BLaER1 treated with 17β-estradiol and CSF1 and Interleukin-3, amounts not matched to agents 10 nM and 100 nM (cell line): ENCODE results near the gene P2RX6.

Experiments used
- H3K27ac ChIP-seq, 11 experiments: shearing (Covaris generic); formaldehyde crosslinking; 2 replicates each; pipeline ENCODE4 v1.8.1; 2022
- H3K27me3 ChIP-seq, 11 experiments: shearing (Covaris generic); formaldehyde crosslinking; 2 replicates each; pipeline ENCODE4 v1.8.1; 2022
- H3K36me3 ChIP-seq, 11 experiments: shearing (Covaris generic); formaldehyde crosslinking; 2 replicates each; pipeline ENCODE4 v1.8.1; 2022
- H3K4me1 ChIP-seq, 10 experiments: shearing (Covaris generic); formaldehyde crosslinking; 2 replicates each; pipeline ENCODE4 v1.8.1; 2022
- H3K4me2 ChIP-seq, 11 experiments: shearing (Covaris generic); formaldehyde crosslinking; 2 replicates each; pipeline ENCODE4 v1.8.1; 2022
- H3K4me3 ChIP-seq, 10 experiments: shearing (Covaris generic); formaldehyde crosslinking; 2 replicates each; pipeline ENCODE4 v1.8.1; 2022
- H3K9ac ChIP-seq, 11 experiments: shearing (Covaris generic); formaldehyde crosslinking; 2 replicates each; pipeline ENCODE4 v1.8.1; 2022
- H3K9me3 ChIP-seq, 11 experiments: shearing (Covaris generic); formaldehyde crosslinking; replicated peaks in 1 of 11; 2 replicates each; pipeline ENCODE4 v1.8.1; 2022
- H4K20me1 ChIP-seq, 11 experiments: shearing (Covaris generic); formaldehyde crosslinking; 2 replicates each; pipeline ENCODE4 v1.8.1; 2022
- Cebpa-rat ChIP-seq, 11 experiments: shearing (Covaris generic); IDR thresholded peaks; 2 replicates each; pipeline ENCODE4 v1.8.1; 2022

P2RX6 gene

GRCh38 chr22:20992056-20992442 is 22.9 kb upstream of the P2RX6 start:
- Histone ChIP-seq H3K4me3 (no peak overlapping the region), H3K9me3 (no peaks in the 10 kb centered on the region), H3K36me3 (peaks cover 39 to 91% (median 83%) of the 10 kb centered on the region in 11 experiments), H3K27ac (no peak overlapping the region), H3K9ac (no peak overlapping the region), H4K20me1 (peaks cover 0 to 96% (median 17%) of the 10 kb centered on the region in 11 experiments; a peak in 14 of 22 replicates), H3K4me1 (peaks cover 12 to 21% (median 19%) of the 10 kb centered on the region in 10 experiments), H3K4me2 (no peak overlapping the region), H3K27me3 (no peaks in the 10 kb centered on the region)
- no peak for TF ChIP-seq Cebpa-rat (IDR thresholded peaks at IDR 0.05)

- H3K27ac ChIP-seq = no peak overlapping the region
- no peak overlapping the region for H3K9ac ChIP-seq
- peaks cover 12 to 21% (median 19%) of the 10 kb centered on the region in 10 experiments for H3K4me1 ChIP-seq
- no peaks in the 10 kb centered on the region for H3K27me3 ChIP-seq
- no peak overlapping the region for H3K4me3 ChIP-seq
- H3K9me3 ChIP-seq = no peaks in the 10 kb centered on the region
- TF ChIP-seq Cebpa-rat (IDR thresholded peaks at IDR 0.05) = no peak
- peaks cover 37 to 91% (median 83%) of the 10 kb centered on the region in 11 experiments for H3K36me3 ChIP-seq
- H3K4me2 ChIP-seq = no peak overlapping the region
- H4K20me1 ChIP-seq = peaks cover 0 to 98% (median 22%) of the 10 kb centered on the region in 11 experiments; a peak in 14 of 22 replicates
Observed at GRCh38 chr22:20992456-20993303, 22.3 kb upstream of the P2RX6 start.

DNA sequence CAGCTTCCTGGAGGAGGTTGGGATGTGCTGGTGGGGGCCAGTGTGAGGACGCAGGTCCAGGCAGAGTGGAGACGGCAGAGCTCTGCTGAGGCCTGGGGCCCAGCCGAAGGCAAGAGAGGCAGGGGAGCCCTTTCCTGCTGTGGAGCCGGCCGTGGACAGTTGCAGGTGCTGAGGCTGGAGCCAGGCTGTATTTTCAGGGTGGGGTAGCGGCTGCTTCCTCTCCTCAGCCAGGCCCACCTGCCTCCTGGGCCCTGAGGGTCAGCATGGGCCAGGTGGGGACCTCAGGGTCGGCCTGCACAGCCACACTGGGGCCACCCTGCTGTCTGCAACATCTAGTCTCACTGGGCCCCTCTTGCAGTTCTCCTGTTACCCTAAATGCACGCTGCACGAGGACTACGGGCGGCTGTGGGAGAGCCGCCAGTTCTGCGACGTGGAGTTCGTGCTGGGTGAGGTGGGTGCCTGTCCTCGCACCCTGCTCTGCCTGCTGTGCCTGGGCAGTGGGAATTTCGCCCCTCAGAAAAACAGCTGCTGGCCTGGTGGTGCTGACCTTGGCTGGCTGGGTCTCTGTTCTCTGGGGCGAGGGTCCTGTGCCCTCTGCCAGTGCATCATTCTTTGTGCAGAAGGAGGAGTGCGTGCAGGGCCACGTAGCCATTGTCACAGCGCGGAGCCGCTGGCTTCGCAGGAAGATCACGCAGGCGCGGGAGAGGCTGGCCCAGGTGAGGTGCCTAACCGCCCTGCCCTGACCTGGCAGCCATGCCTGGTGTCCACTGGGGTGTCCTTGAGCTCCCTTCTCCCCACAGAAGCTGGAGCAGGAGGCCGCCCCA is 21.4 kb upstream of the P2RX6 start:
- H3K9ac ChIP-seq = no peak overlapping the region

DNA sequence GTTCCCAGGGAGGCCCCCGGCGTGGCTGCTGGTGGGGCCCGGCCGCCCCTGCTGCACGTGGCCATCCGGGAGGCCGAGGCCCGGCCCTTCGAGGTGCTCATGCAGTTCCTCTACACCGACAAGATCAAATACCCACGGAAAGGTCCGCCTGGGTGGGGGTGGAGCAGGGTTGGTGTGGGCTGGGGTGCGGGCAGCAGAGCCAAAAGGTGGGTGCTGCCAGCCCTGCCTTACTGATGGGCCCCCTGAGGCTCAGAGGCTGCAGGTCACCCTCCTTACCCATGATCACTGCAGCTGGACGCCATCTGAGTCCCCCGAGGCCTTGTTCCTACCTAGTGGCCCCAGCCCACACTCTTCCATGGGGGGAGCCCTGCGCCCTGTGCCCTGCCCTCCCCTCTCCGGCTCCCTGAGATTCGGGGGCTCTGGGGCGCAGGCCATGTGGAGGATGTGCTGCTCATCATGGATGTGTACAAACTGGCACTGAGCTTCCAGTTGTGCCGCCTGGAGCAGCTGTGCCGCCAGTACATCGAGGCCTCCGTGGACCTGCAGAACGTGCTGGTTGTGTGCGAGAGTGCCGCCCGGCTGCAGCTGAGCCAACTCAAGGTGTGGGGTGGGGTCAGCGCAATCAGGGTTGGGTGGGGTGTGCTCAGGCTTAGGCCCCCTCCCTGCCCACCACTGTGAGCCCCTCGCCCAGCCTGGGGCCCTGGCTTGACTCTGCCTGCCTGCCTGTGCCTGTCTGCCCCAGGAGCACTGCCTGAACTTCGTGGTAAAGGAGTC is 20.6 kb upstream of the P2RX6 start:
- H3K27me3 ChIP-seq = no peaks in the 10 kb centered on the region
- no peak for TF ChIP-seq Cebpa-rat (IDR thresholded peaks at IDR 0.05)
- no peaks in the 10 kb centered on the region for H3K9me3 ChIP-seq
- no peak overlapping the region for H3K27ac ChIP-seq
- H3K4me3 ChIP-seq = no peak overlapping the region
- peaks cover 41 to 95% (median 86%) of the 10 kb centered on the region in 11 experiments for H3K36me3 ChIP-seq
- H4K20me1 ChIP-seq = peaks cover 0 to 98% (median 39%) of the 10 kb centered on the region in 11 experiments; a peak in 17 of 22 replicates
- no peak overlapping the region for H3K4me2 ChIP-seq
- no peak overlapping the region for H3K9ac ChIP-seq
- peaks cover 2 to 21% (median 11%) of the 10 kb centered on the region in 10 experiments; a peak in 19 of 20 replicates for H3K4me1 ChIP-seq

More for the DNA sequence above, 21.4 kb upstream of the P2RX6 start:
- Histone ChIP-seq H4K20me1 (peaks cover 0 to 98% (median 31%) of the 10 kb centered on the region in 11 experiments; a peak in 16 of 22 replicates), H3K27me3 (no peaks in the 10 kb centered on the region), H3K4me3 (no peak overlapping the region), H3K9me3 (no peaks in the 10 kb centered on the region), H3K36me3 (peaks cover 37 to 91% (median 83%) of the 10 kb centered on the region in 11 experiments), H3K27ac (no peak overlapping the region), H3K4me1 (peaks cover 10 to 24% (median 17%) of the 10 kb centered on the region in 10 experiments), H3K4me2 (no peak overlapping the region)
- TF ChIP-seq Cebpa-rat (IDR thresholded peaks at IDR 0.05) = no peak

DNA sequence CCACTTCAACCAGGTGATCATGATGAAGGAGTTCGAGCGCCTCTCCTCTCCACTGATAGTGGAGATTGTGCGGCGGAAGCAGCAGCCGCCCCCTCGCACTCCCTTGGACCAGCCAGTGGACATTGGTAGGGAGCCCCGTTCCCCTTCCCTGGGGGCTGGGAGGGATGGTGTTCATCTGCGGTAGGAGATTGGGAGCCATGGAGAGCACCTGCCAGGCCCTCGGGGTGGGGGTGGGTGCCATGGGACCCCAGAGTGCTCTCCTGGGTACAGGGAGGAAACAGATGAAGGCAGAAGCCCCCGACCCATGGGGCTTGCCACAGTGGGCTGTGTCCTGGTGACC is 20.1 kb upstream of the P2RX6 start:
- no peak overlapping the region for H3K27ac ChIP-seq
- H4K20me1 ChIP-seq = peaks cover 0 to 98% (median 43%) of the 10 kb centered on the region in 11 experiments; a peak in 17 of 22 replicates
- TF ChIP-seq Cebpa-rat (IDR thresholded peaks at IDR 0.05) = no peak
- H3K4me1 ChIP-seq = peaks cover 5 to 20% (median 11%) of the 10 kb centered on the region in 10 experiments
- H3K4me3 ChIP-seq = no peak overlapping the region
- no peaks in the 10 kb centered on the region for H3K9me3 ChIP-seq
- H3K36me3 ChIP-seq = peaks cover 47 to 97% (median 91%) of the 10 kb centered on the region in 11 experiments
- no peak overlapping the region for H3K9ac ChIP-seq
- H3K27me3 ChIP-seq = no peaks in the 10 kb centered on the region
- no peak overlapping the region for H3K4me2 ChIP-seq

DNA sequence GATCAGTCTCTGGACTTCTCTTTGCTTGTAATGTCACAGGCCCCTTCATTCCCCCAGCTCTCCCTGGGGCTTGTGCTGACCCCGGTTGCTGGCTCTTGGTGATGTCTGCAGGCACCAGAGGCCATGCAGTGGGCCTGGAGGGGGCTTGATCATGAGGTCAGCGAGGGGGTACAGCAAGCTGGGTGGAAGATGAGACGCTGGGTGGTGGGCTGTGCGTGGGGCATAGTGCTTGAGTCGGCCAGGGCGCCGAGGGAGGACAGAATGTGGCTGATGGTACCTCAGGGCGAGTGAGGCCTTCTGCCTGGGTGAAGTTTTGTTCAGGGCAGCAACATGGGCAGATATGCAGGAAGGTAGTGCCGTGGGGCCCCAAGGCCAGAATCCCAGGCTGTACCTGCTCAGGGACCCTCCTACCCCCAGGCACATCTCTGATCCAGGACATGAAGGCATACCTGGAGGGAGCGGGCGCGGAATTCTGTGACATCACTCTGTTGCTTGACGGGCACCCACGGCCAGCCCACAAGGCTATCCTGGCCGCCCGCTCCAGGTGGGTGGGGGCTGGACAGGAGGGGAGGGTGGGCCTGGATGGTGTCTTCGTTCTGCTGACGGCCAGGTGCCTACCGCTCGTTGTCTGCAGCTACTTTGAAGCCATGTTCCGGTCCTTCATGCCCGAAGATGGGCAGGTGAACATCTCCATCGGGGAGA is 19.5 kb upstream of the P2RX6 start:
- no peak overlapping the region for H3K27ac ChIP-seq
- no peak overlapping the region for H3K4me2 ChIP-seq
- no peaks in the 10 kb centered on the region for H3K9me3 ChIP-seq
- peaks cover 0 to 98% (median 49%) of the 10 kb centered on the region in 11 experiments; a peak in 18 of 22 replicates for H4K20me1 ChIP-seq
- no peak overlapping the region for H3K9ac ChIP-seq
- peaks cover 11 to 20% (median 13%) of the 10 kb centered on the region in 10 experiments for H3K4me1 ChIP-seq
- no peaks in the 10 kb centered on the region for H3K27me3 ChIP-seq
- H3K36me3 ChIP-seq = peaks cover 52 to 99% (median 92%) of the 10 kb centered on the region in 11 experiments
- no peak for TF ChIP-seq Cebpa-rat (IDR thresholded peaks at IDR 0.05)
- H3K4me3 ChIP-seq = no peak overlapping the region

DNA sequence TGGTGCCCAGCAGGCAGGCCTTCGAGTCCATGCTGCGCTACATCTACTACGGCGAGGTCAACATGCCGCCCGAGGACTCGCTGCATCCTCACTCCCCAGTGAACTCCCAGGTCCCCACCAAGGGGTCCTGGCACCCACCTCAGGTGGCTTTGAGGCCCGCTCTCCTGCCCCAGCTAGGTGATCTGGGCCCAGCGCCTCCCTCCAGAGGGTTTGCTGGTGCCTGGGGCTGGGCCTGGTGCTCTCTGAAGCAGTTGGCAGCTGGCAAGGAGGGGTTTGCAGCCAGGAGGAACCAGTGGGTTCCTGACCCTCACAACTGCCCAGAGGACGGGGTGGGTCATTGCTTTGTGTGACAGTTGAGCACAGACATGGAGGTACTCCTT is 18.9 kb upstream of the P2RX6 start:
- Histone ChIP-seq H4K20me1 (peaks cover 0 to 98% (median 50%) of the 10 kb centered on the region in 11 experiments; a peak in 18 of 22 replicates), H3K9ac (no peak overlapping the region), H3K4me3 (no peak overlapping the region), H3K27ac (no peak overlapping the region), H3K4me2 (no peak overlapping the region), H3K9me3 (no peaks in the 10 kb centered on the region), H3K4me1 (peaks cover 17 to 24% (median 18%) of the 10 kb centered on the region in 10 experiments), H3K27me3 (no peaks in the 10 kb centered on the region), H3K36me3 (peaks cover 52 to 96% (median 90%) of the 10 kb centered on the region in 11 experiments)
- TF ChIP-seq Cebpa-rat (IDR thresholded peaks at IDR 0.05) = no peak
